H9 (cell line): ENCODE measurements around the gene SYT11. TPM values are rescaled to one million over a fixed set of nuclear protein-coding genes. Genes with fewer than 3 reads are reported as not detected.

Source experiments
- DNase-seq: peaks from one replicate; pipeline ENCODE4 v3.0.0-alpha.2; 2017
- H2AFZ ChIP-seq: one replicate; pipeline ENCODE4 v1.6.1; 2013; ENCODE audit warnings: mild to moderate bottlenecking, low read length, control low read depth, moderate library complexity
- H2AK5ac ChIP-seq: 2 replicates; pipeline ENCODE4 v1.6.1; 2013; ENCODE audit warnings: low read length, control low read depth, mixed read lengths; ENCODE audit not compliant: insufficient read length
- H2BK120ac ChIP-seq: one replicate; pipeline ENCODE4 v1.6.1; 2013; ENCODE audit warnings: low read depth, mild to moderate bottlenecking, low read length, control low read depth, inconsistent platforms; ENCODE audit not compliant: poor library complexity, severe bottlenecking
- H2BK12ac ChIP-seq: 2 replicates; pipeline ENCODE4 v1.6.1; 2013; ENCODE audit warnings: low read length, control low read depth, mixed read lengths, low read depth; ENCODE audit not compliant: insufficient read length
- H2BK15ac ChIP-seq: 2 replicates; pipeline ENCODE4 v1.6.1; 2013; ENCODE audit warnings: low read depth, low read length, control low read depth
- H2BK20ac ChIP-seq: one replicate; pipeline ENCODE4 v1.6.1; 2013; ENCODE audit warnings: low read depth, mild to moderate bottlenecking, low read length, control low read depth, inconsistent platforms; ENCODE audit not compliant: poor library complexity, severe bottlenecking
- H2BK5ac ChIP-seq: 2 replicates; pipeline ENCODE4 v1.6.1; 2013; ENCODE audit warnings: low read length, control low read depth, mixed read lengths; ENCODE audit not compliant: insufficient read length
- H3K14ac ChIP-seq: 2 replicates; pipeline ENCODE4 v1.6.1; 2013; ENCODE audit warnings: low read length, control low read depth; ENCODE audit not compliant: insufficient read depth
- H3K18ac ChIP-seq: 2 replicates; pipeline ENCODE4 v1.6.1; 2013; ENCODE audit warnings: low read depth, mild to moderate bottlenecking, mixed read lengths, low read length, control low read depth; ENCODE audit not compliant: insufficient read length
- H3K23ac ChIP-seq: 2 replicates; pipeline ENCODE4 v1.6.1; 2013; ENCODE audit warnings: low read length, control low read depth, mixed read lengths, low read depth; ENCODE audit not compliant: insufficient read length
- H3K23me2 ChIP-seq: 2 replicates; pipeline ENCODE4 v1.6.1; 2013; ENCODE audit warnings: low read depth, mild to moderate bottlenecking, mixed read lengths, low read length, control low read depth; ENCODE audit not compliant: insufficient read length, poor library complexity, severe bottlenecking
- H3K27ac ChIP-seq: 2 replicates; pipeline ENCODE4 v1.5.1; 2013; ENCODE audit warnings: low read length, control low read depth, mixed read lengths, low read depth; ENCODE audit not compliant: insufficient read length
- H3K27me3 ChIP-seq: 2 replicates; pipeline ENCODE4 v1.6.1; 2013; ENCODE audit warnings: low read length, control low read depth, inconsistent platforms; ENCODE audit not compliant: insufficient read depth
- H3K4ac ChIP-seq: 2 replicates; pipeline ENCODE4 v1.6.1; 2013; ENCODE audit warnings: low read depth, mild to moderate bottlenecking, control low read depth, inconsistent platforms, low read length, moderate library complexity
- H3K4me1 ChIP-seq: 2 replicates; pipeline ENCODE4 v1.6.1; 2013; ENCODE audit warnings: low read length, control low read depth, inconsistent platforms; ENCODE audit not compliant: insufficient read depth
- H3K4me2 ChIP-seq: 2 replicates; pipeline ENCODE4 v1.6.1; 2013; ENCODE audit warnings: low read length, control low read depth, mixed read lengths; ENCODE audit not compliant: insufficient read length, insufficient read depth
- H3K56ac ChIP-seq: 2 replicates; pipeline ENCODE4 v1.6.1; 2013; ENCODE audit warnings: low read depth, mild to moderate bottlenecking, mixed read lengths, low read length, control low read depth; ENCODE audit not compliant: insufficient read length
- H3K79me1 ChIP-seq: 2 replicates; pipeline ENCODE4 v1.6.1; 2013; ENCODE audit warnings: low read depth, mild to moderate bottlenecking, moderate library complexity, low read length, control low read depth, inconsistent platforms; ENCODE audit not compliant: insufficient read depth, poor library complexity, severe bottlenecking
- H3K79me2 ChIP-seq: 2 replicates; pipeline ENCODE4 v1.6.1; 2013; ENCODE audit warnings: low read length, control low read depth, inconsistent platforms; ENCODE audit not compliant: insufficient read depth
- H3K9ac ChIP-seq: 2 replicates; pipeline ENCODE4 v1.6.1; 2013; ENCODE audit warnings: low read length, control low read depth, mixed read lengths; ENCODE audit not compliant: insufficient read length; ENCODE audit errors: extremely low read depth
- H3K9me3 ChIP-seq: one replicate; pipeline ENCODE4 v1.6.1; 2013; ENCODE audit warnings: low read depth, low read length, inconsistent platforms; ENCODE audit not compliant: control insufficient read depth
- H3T11ph ChIP-seq: one replicate; pipeline ENCODE4 v1.6.1; 2013; ENCODE audit warnings: mild to moderate bottlenecking, low read length, control low read depth, inconsistent platforms
- H4K20me1 ChIP-seq: one replicate; pipeline ENCODE4 v1.6.1; 2013; ENCODE audit not compliant: control insufficient read depth, insufficient read length, insufficient read depth
- H4K5ac ChIP-seq: 2 replicates; pipeline ENCODE4 v1.6.1; 2013; ENCODE audit warnings: low read depth, mild to moderate bottlenecking, mixed read lengths, low read length, control low read depth; ENCODE audit not compliant: insufficient read length
- H4K8ac ChIP-seq: replicated peaks from 2 replicates; pipeline ENCODE4 v1.6.1; 2013; ENCODE audit warnings: low read length, control low read depth, mixed read lengths, low read depth; ENCODE audit not compliant: insufficient read length
- H4K91ac ChIP-seq: 2 replicates; pipeline ENCODE4 v1.6.1; 2013; ENCODE audit warnings: low read depth, mild to moderate bottlenecking, moderate library complexity, mixed read lengths, low read length, control low read depth; ENCODE audit not compliant: insufficient read length
- H3K27ac Mint-ChIP-seq, 3 experiments: 2 replicates in 2 of 3; 3 replicates in 1 of 3; pipeline ENCODE4 v1.8.0; 2020 to 2021; ENCODE audit warnings: mixed read lengths in 3 of 3, mild to moderate bottlenecking in 1 of 3, moderate library complexity in 1 of 3
- H3K27me3 Mint-ChIP-seq: 2 replicates; pipeline ENCODE4 v1.8.0; 2021; ENCODE audit warnings: low read depth, mild to moderate bottlenecking, moderate library complexity, mixed read lengths
- H3K36me3 Mint-ChIP-seq, 3 experiments: 2 replicates in 2 of 3; 3 replicates in 1 of 3; pipeline ENCODE4 v1.8.0; 2020 to 2021; ENCODE audit warnings: low read depth in 3 of 3, mixed read lengths in 3 of 3; ENCODE audit not compliant: insufficient read depth in 1 of 3
- H3K4me1 Mint-ChIP-seq, 2 experiments: 2 replicates each; pipeline ENCODE4 v1.8.0; 2020; ENCODE audit warnings: mixed read lengths in 2 of 2
- H3K4me3 Mint-ChIP-seq, 2 experiments: 2 replicates in 1 of 2; 3 replicates in 1 of 2; pipeline ENCODE4 v1.8.0; 2020 to 2021; ENCODE audit warnings: mild to moderate bottlenecking in 2 of 2, mixed read lengths in 2 of 2, moderate library complexity in 1 of 2
- H3K9me3 Mint-ChIP-seq, 2 experiments: 2 replicates in 1 of 2; 3 replicates in 1 of 2; pipeline ENCODE4 v1.8.0; 2020; ENCODE audit warnings: mild to moderate bottlenecking in 2 of 2, mixed read lengths in 2 of 2, moderate library complexity in 1 of 2
- WGBS: extraction: QIAGEN DNeasy Blood & Tissue Kit; methylation state at CpG from one replicate; pipeline ENCODE4 v1.1.7; 2013; ENCODE audit warnings: missing lambda C conversion rate, low lambda C conversion rate, mixed read lengths; ENCODE audit not compliant: insufficient read length; ENCODE audit errors: extremely low coverage; 5-methylcytosine and 5-hydroxymethylcytosine counted together
- total RNA-seq: library from RNA; stranded (reverse); gene quantifications from 2 replicates; pipeline ENCODE4 v1.2.1, GENCODE V29; 2021
- TF ChIP-seq, protein P1 (sequence below): fragments of 200-600 bp; sonication (generic); conservative IDR thresholded peaks from 3 replicates; pipeline ENCODE4 v1.8.0; 2021; ENCODE audit warnings: antibody characterized with exemption, mild to moderate bottlenecking

SYT11 gene
- total RNA-seq, 1 experiment from 2014 or later, result 0.28 TPM

DNA sequence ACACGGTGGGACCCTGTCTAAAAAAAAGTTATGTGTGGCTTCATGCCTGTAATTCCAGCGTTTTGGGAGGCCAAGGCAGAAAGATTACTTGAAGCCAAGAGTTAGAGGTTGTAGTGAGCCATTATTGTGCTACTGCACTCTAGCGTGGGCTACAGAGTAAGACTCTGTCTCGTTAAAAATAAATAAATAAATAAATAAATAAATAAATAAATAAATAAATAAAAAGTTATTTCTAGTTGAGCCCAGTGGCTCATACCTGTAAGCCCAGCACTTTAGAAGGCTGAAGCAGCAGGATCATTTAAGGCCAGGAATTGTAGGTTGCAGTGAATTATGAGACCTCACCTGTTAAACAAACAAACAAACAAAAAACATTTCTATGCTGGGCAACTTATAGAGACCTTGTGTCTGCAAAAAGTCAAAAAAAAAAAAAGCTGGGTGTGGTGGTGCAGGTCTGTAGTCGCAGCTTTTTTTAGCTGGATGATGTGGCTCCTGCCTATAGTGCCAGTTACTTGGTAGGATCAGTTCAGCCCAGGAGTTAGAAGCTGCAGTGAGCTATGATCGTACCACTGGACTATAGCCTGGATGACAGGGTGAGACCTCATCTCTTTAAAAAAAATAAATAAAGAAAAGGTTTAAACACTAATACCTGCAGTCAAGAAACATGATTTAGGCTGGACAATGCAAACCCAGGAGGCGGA is 27.9 kb upstream of the SYT11 start:
- Histone ChIP-seq H3K18ac (no peak overlapping the region), H3K4me2 (no peak overlapping the region), H3K9ac (no peak overlapping the region), H3K4me1 (no peaks in the 10 kb centered on the region), H3K9me3 (no peaks in the 10 kb centered on the region), H3K79me2 (no peaks in the 10 kb centered on the region; the same call in 1 of the 2 replicates), H2BK20ac (no peak overlapping the region), H4K20me1 (no peaks in the 10 kb centered on the region), H3K56ac (no peak overlapping the region), H3K23ac (no peak overlapping the region), H4K91ac (no peak overlapping the region), H2BK12ac (no peak overlapping the region), H2AK5ac (no peak overlapping the region), H2BK15ac (no peak overlapping the region), H3K23me2 (no peaks in the 10 kb centered on the region), H2AFZ (no peak overlapping the region), H2BK120ac (no peak overlapping the region), H2BK5ac (no peak overlapping the region), H3T11ph (no peak overlapping the region), H3K27me3 (no peaks in the 10 kb centered on the region), H3K4ac (no peak overlapping the region), H4K5ac (no peak overlapping the region), H4K8ac (no peak overlapping the region), H3K27ac (no peak overlapping the region), H3K79me1 (no peaks in the 10 kb centered on the region), H3K14ac (no peak overlapping the region)
- Mint-ChIP-seq H3K27ac (no peak overlapping the region), H3K4me3 (no peak overlapping the region), H3K36me3 (peaks cover 28 to 37% (median 31%) of the 10 kb centered on the region in 3 experiments), H3K27me3 (no peaks in the 10 kb centered on the region), H3K4me1 (peaks cover 8 to 19% of the 10 kb centered on the region in 2 experiments), H3K9me3 (peaks cover 4 to 5% of the 10 kb centered on the region in 2 experiments; a peak in 3 of 5 replicates)
- TF ChIP-seq, protein P1, sequence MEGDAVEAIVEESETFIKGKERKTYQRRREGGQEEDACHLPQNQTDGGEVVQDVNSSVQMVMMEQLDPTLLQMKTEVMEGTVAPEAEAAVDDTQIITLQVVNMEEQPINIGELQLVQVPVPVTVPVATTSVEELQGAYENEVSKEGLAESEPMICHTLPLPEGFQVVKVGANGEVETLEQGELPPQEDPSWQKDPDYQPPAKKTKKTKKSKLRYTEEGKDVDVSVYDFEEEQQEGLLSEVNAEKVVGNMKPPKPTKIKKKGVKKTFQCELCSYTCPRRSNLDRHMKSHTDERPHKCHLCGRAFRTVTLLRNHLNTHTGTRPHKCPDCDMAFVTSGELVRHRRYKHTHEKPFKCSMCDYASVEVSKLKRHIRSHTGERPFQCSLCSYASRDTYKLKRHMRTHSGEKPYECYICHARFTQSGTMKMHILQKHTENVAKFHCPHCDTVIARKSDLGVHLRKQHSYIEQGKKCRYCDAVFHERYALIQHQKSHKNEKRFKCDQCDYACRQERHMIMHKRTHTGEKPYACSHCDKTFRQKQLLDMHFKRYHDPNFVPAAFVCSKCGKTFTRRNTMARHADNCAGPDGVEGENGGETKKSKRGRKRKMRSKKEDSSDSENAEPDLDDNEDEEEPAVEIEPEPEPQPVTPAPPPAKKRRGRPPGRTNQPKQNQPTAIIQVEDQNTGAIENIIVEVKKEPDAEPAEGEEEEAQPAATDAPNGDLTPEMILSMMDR, result no peak
- DNase-seq, result no peak
- no CpG with 5 or more reads among the region's 7 CpGs for WGBS
